Left ventricle myocardium inferior (tissue), 1 donor: Measurements from ENCODE around the gene DCHS1. TPM values are rescaled to one million over a fixed set of nuclear protein-coding genes. Genes with fewer than 3 reads are reported as not detected.

ENCODE experiments used
- DNase-seq: peaks from one replicate; pipeline ENCODE4 v3.0.0-alpha.2; 2020
- H3K27ac ChIP-seq: fragments of 200-600 bp; replicated peaks from 2 replicates; pipeline ENCODE4 v1.8.0; 2021
- H3K27me3 ChIP-seq: fragments of 200-600 bp; 2 replicates; pipeline ENCODE4 v1.8.0; 2021; ENCODE audit warnings: low read depth
- H3K36me3 ChIP-seq: fragments of 200-600 bp; 2 replicates; pipeline ENCODE4 v1.8.0; 2021
- H3K4me1 ChIP-seq: fragments of 200-600 bp; 2 replicates; pipeline ENCODE4 v1.8.0; 2021
- H3K4me3 ChIP-seq: fragments of 200-600 bp; 2 replicates; pipeline ENCODE4 v1.8.0; 2021; ENCODE audit warnings: mild to moderate bottlenecking, moderate library complexity
- H3K9me3 ChIP-seq: fragments of 200-600 bp; replicated peaks from 2 replicates; pipeline ENCODE4 v1.8.0; 2021
- intact Hi-C: fragments of 100-400 bp; cut with micrococcal nuclease; formaldehyde crosslinking; loops from one replicate; pipeline ENCODE4 v1.11.0; 2022
- total RNA-seq: library from RNA; stranded (reverse); fragmentation: NEBNext Ultra II Directional; extraction: Animal tissue kit (Norgen Biotek cat#: 25700); gene quantifications from one replicate; pipeline ENCODE4 v1.2.1, GENCODE V29; 2021
- TF ChIP-seq, protein P1 (sequence below): fragments of 200-600 bp; IDR thresholded peaks from 2 replicates; pipeline ENCODE4 v1.8.0; 2021; ENCODE audit warnings: antibody characterized with exemption, mild to moderate bottlenecking, borderline replicate concordance
- donor health status: DM: no; HTN: yes; CAD: no; lungs with severe emphysema.

Gene DCHS1
- total RNA-seq, 1 donor from 2014 or later = 9.5 TPM

DNA sequence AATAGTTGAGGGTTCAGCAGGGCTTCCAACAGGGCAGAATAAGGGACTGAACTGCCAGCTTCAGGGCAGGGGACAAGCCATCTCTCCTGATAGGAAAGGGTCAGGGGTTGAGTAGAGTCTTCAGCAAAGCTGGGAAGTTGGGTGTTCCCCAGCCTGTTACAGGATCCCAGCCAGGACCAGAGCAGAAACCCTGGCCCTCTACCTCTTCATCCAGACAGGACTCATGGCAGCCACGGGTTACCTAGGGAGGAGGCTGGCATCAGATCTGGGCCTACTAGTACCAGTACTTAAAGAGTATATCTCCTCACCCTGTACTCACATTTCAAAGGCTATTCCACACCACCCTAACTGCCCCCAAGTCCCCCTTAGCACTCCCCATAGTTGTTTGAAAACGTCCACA lies 41.2 kb downstream of the DCHS1 start:
- intact Hi-C loops = no loop called here
- no peak overlapping the region for H3K4me3 ChIP-seq
- no peak for DNase-seq
- no peaks in the 10 kb centered on the region for H3K9me3 ChIP-seq
- no peak overlapping the region for H3K27ac ChIP-seq
- TF ChIP-seq, protein P1, sequence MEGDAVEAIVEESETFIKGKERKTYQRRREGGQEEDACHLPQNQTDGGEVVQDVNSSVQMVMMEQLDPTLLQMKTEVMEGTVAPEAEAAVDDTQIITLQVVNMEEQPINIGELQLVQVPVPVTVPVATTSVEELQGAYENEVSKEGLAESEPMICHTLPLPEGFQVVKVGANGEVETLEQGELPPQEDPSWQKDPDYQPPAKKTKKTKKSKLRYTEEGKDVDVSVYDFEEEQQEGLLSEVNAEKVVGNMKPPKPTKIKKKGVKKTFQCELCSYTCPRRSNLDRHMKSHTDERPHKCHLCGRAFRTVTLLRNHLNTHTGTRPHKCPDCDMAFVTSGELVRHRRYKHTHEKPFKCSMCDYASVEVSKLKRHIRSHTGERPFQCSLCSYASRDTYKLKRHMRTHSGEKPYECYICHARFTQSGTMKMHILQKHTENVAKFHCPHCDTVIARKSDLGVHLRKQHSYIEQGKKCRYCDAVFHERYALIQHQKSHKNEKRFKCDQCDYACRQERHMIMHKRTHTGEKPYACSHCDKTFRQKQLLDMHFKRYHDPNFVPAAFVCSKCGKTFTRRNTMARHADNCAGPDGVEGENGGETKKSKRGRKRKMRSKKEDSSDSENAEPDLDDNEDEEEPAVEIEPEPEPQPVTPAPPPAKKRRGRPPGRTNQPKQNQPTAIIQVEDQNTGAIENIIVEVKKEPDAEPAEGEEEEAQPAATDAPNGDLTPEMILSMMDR = no peak
- no peaks in the 10 kb centered on the region for H3K27me3 ChIP-seq
- H3K4me1 ChIP-seq = peaks cover 58% of the 10 kb centered on the region
- peaks cover 41% of the 10 kb centered on the region for H3K36me3 ChIP-seq

DNA sequence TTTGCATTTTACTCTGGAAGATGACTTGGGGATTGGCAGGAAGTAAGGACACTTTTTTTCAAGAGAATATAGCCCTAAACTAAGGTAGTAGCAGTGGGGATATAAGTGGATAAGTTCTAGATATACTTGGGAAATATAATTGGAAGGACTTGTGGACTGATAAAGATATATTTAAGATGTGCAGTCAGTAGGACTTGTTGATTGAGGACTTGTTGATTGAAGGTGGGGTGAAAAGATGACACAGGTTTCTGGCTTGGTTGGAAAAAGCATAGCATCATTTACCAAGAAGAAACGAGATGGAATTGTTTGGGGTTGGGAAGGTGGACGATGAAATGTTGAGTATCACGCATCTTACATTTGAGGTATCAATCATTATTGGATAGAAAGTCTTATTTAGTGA lies 42.1 kb downstream of the DCHS1 start:
- Histone ChIP-seq H3K4me1 (peaks cover 60% of the 10 kb centered on the region), H3K4me3 (no peak overlapping the region), H3K36me3 (peaks cover 50% of the 10 kb centered on the region), H3K27me3 (no peaks in the 10 kb centered on the region), H3K9me3 (no peaks in the 10 kb centered on the region), H3K27ac (peak overlapping the region; percentile 99)
- intact Hi-C loops = no loop called here
- TF ChIP-seq, protein P1 = no peak
- no peak for DNase-seq

DNA sequence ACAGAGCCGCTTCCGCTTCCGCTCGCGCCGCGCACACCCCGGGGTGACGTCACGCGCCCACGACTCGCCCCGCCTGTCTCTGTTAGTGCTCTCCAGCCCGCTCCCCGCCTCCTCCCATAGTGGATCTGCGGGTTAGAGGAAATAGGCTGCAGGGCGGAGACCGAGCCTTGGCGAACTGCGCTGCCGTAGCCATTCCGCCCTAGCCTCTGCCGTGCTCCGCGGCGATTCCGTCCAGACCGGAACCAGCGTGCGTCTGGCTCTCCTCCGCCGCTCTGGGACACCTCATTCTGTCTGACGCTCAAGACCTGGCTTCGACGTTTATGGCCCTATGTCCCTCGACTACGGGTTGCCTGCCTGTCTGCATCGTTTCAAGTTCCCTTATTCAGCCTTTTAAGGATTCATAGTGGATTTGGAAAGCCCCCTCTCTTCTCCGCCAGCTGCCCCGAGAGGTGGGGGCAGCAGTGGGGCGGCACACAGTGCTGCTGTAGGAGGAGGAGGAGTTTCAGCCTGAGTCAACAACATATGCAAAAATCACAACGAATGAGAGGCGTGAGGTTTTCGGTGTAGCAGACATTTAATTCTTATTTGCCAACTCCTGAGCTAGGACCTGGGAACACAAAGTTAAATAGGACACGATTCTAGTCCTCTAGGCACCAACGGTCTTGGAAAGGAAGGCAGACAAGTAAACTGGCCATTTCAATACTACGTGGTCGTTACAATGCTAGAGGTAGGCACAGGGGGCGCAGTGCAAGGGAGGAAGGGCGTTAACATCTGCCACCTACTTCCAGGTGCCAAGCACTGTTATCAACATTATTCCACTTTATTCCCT lies 43.2 kb downstream of the DCHS1 start, which contains the start of gene TAF10:
TAF10 (minus strand) TSS at position 4 of the 829 bp plus-strand sequence. CDS start 27 bp downstream, outside the sequence.
- H3K36me3 ChIP-seq = peaks cover 60% of the 10 kb centered on the region

DNA sequence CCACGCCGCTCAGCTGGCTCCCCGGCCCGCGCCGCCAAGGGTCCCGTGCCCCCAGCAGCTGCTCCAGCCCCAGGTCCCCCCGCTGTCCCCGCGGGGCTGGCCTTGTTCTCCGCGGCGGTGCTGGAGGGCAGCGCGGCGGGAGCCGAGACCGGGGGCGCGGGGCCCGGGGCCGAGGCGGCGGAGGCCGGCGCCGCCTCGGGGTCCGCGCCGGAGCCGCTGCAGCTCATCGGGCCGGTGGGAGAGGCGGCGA lies 43.7 kb downstream of the DCHS1 start:
- peaks cover 62% of the 10 kb centered on the region for H3K4me1 ChIP-seq
- H3K4me3 ChIP-seq = peak overlapping the region; percentile 83
- intact Hi-C loops = no loop called here
- peaks cover 60% of the 10 kb centered on the region for H3K36me3 ChIP-seq
- no peak for DNase-seq
- TF ChIP-seq, protein P1 = no peak
- no peaks in the 10 kb centered on the region for H3K9me3 ChIP-seq
- no peaks in the 10 kb centered on the region for H3K27me3 ChIP-seq
- peak overlapping the region; percentile 99 for H3K27ac ChIP-seq

More for the DNA sequence above, 43.2 kb downstream of the DCHS1 start, which contains the start of gene TAF10:
- Histone ChIP-seq H3K4me3 (peak within 1 kb of the TSS; percentile 83), H3K9me3 (no peaks in the 10 kb centered on the region), H3K4me1 (peaks cover 60% of the 10 kb centered on the region), H3K27me3 (no peaks in the 10 kb centered on the region), H3K27ac (peak within 1 kb of the TSS; percentile 99)
- intact Hi-C loops = no loop called here
- DNase-seq = peak; percentile 99
- TF ChIP-seq, protein P1 = peak; percentile 52

DNA sequence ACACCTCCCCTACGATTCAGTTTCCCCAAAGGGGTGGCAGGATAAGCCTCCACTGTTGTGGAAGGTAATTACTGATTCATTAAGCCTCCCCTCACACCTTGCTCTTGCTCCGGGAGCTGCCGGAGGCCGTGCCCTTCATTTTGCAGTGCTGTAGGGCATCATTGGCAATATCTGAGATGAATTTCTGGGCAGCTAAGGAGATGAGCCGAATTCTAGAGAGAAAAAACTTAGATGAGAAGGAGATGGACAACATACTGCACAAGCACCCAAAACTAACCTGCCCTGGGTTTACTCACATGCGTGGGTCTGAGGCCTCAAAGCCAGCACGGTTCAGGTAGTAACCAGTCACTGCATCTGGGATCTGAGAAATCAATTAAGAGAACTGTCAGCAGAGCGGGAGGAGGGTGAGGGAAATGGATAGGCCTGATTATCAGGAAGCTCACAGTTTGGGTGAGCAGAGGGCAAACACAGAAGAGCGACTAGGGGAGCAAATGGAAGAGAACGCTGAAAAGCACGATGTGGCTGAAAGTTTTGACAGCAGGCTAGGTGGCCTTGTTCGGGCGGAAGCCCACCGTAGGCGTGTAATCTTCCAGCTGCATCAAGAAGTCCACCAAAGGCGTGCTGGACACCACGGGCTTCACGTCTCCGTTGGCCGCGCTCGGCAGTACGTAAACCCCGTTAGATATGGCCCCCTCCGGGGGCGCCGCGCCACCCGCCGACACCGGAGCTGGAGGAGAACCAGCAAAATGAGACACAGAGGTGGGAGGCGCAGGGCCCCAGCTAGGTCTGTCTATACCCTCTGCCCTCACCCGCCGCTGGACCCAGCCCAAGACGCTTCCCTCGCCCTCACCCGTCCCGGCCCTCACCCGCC lies 44.3 kb downstream of the DCHS1 start:
- H3K27me3 ChIP-seq = no peaks in the 10 kb centered on the region
- DNase-seq = peak; percentile 48
- peak overlapping the region; percentile 99 for H3K27ac ChIP-seq
- H3K9me3 ChIP-seq = no peaks in the 10 kb centered on the region
- intact Hi-C loops = no loop called here
- peak overlapping the region; percentile 83 for H3K4me3 ChIP-seq
- TF ChIP-seq, protein P1 = no peak
- H3K36me3 ChIP-seq = peaks cover 56% of the 10 kb centered on the region
- peaks cover 68% of the 10 kb centered on the region for H3K4me1 ChIP-seq
